NCI-H69 (cell line): ENCODE results near the gene PARD3.

Experiments used
- DNase-seq: peaks from one replicate; lab custom pipeline; 2025; lab: John Stamatoyannopoulos, UW

PARD3 gene

GRCh38 chr10:34494012-34494411 is 321.1 kb downstream of the PARD3 start:
- DNase-seq: no peak

DNA sequence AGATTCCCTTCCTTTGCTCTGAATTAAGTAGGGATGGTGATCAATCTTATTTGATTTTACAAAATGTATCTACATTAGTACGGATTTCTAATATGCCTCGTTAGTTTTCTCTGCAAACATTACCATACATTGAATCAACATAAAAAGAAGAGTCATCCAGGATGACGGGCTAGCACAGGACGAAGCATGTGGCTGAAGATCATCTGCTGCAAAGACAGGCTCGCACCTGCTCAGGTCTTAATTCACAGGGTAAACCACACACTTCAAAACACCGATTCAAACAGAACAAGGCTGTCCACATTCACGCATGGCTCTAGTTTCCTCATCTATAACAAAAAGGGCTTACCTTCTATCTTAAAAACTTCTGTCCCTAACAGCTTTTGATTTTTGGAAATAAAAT is 323.0 kb downstream of the PARD3 start:
- peak; percentile 78 for DNase-seq

GRCh38 chr10:34491678-34492077 is 323.4 kb downstream of the PARD3 start:
- peak; percentile 76 for DNase-seq

DNA sequence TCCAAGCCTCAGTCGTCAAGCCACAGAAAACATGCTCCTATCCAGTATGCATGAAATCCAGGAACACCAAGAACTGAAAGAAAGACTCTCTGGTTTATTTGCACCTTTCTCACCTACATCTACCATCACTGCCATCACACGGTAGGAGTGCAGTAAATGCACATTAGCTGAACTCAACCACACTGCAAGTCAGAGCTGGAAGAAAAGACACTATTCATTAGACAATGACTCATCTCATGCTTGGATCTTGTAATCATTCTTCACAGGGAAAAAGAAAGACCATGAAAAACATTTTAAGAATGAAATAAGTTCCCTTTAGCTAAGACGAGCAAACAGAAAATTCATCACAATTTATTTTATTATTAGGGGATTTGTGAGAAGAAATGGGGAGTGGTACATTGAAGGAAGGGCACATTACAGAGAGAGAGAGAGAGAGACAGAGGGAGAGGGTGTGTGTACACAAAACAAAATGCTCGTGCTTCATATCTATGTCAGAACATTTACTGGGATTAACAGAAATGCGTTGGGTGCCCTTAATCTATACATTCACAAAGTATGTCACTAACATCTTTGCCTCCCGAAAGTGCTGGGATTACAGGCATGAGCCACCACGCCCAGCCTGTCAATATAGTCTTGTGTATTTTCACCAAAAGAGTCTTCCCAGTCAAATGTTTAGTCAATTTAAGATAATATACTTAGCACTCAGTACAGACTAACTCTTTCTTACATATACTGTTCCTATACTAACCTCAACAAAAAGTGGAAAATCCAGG is 324.9 kb downstream of the PARD3 start:
- DNase-seq: peak; percentile 83

DNA sequence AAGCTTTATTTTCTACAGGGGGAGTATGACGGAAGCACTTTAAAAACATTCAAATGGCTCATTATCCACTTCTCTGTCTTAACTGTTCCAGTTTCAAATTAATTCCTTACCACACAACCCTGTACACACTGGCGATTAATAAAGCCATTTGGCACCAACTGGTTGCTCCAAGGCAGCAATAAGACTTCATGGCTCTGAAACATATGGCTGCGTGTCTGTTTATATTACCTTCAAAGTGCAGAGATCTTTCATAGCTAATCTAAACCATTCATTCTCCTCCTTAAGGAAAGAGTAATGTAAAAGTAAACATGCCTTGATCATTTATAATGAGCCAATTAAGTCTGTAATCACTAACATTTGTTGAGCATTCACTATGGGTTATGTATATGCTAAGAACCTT is 325.7 kb downstream of the PARD3 start:
- peak; percentile 79 for DNase-seq

GRCh38 chr10:34488476-34489130 is 326.5 kb downstream of the PARD3 start:
- DNase-seq: no peak

DNA sequence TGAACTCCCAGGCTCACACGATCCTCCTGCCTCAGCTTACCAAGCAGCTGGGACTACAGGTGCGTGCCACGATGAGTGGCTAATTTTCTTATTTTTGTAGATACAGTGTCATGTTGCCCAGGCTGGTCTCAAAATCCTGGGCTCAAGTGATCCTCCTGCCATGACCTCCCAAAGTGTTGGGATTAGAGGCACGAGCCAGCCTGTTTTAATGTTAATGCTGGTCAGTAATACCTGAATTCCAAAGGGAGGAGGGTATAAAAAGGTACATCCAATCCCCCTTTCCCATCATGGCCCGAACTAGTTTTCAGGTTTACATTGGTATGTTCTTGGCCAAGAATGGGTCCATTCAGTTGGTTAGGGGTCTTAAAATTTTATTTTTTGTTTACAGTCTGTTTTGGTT is 329.1 kb downstream of the PARD3 start:
- DNase-seq: no peak

GRCh38 chr10:34484164-34484563 is 330.9 kb downstream of the PARD3 start:
- DNase-seq: peak; percentile 5

GRCh38 chr10:34480345-34480744 is 334.8 kb downstream of the PARD3 start:
- no peak for DNase-seq

DNA sequence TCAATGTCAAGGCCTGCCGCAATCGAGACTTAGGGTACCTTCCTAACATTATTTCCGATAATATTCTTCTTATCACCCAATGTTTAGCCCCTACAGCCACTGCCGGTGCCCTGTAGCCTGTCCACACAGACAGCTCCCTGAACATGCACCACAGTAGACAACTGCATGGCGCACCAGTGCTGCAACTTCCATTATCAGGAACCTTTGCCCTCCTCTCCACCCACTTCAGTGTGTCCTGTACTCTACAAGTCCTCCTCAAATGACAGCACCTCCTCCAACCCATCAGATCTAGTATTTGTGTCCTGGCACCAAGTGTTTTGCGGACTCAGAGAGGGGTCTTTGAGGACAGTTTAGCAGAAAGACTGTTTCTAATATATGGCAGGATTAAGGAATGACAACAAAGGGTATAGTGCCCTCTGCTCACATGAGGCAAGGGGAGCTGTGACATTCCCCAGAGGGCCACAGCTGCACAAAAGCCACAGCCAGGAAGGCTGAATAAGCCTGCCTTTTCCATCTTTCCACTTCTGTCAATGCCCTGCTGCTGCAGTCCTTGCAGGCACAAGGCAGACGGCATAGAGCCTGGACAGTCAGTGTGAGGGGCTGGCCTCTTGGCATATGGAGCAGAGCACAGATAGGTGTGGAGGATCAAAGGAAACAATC is 335.4 kb downstream of the PARD3 start:
- peak; percentile 38 for DNase-seq

DNA sequence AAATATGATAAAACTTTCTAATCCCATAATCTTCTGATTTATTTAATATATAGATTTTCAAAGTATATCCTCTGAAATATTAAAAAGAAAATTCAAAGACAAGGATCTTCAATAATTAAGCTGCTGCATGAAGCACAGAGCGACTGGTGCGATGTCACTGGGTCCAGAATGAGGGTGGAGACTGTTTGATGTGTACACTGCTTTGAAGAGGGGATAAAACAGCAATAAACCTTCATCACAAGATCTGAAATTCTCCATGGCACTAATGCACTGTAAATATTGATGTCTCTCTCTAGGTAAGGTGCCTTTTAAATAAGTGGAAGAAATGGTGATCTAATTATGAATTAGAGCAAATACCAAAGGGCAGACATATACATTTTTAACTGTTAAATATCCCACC is 337.8 kb downstream of the PARD3 start:
- DNase-seq: peak; percentile 60

- no peak for DNase-seq
Measured at GRCh38 chr10:34476608-34477007, 338.5 kb downstream of the PARD3 start.

DNA sequence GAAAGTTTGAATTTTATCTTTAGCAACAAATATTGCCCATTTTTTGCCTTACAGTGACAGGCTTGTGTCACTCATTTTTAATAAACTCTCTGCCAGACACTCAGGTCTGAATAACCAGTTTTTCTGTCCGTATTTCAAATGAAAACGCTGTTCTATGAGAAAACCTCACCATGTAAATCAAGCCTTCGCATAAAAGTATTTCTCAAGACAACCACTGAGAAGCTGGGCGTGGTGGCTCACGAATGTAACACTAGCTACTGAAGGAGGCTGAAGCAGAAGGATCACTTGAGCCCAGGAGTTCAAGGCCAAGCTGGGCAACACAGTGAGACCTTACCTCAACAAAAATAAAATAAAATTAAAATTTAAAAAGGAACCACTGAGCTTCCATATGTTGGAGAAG is 339.3 kb downstream of the PARD3 start:
- no peak for DNase-seq

GRCh38 chr10:34475274-34475646 is 339.8 kb downstream of the PARD3 start:
- no peak for DNase-seq

GRCh38 chr10:34474555-34475273 is 340.4 kb downstream of the PARD3 start:
- no peak for DNase-seq

DNA sequence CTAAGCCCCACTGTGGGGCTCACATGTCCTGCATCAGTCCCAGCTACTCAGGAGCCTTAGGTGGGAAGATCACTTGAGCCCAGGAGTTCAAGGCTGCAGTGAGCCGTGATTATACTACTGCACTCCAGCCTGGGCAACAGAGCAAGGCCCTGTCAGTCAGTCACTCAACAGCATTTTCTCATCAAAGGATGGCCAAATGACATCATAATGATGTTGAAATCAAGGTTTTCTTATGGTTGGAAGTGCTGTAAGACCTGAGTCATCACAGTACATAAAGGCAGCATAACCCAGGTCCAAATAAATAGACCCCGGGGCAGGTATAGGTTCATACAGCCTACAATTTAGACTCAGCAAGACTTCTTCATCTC is 341.1 kb downstream of the PARD3 start:
- DNase-seq: peak; percentile 70

DNA sequence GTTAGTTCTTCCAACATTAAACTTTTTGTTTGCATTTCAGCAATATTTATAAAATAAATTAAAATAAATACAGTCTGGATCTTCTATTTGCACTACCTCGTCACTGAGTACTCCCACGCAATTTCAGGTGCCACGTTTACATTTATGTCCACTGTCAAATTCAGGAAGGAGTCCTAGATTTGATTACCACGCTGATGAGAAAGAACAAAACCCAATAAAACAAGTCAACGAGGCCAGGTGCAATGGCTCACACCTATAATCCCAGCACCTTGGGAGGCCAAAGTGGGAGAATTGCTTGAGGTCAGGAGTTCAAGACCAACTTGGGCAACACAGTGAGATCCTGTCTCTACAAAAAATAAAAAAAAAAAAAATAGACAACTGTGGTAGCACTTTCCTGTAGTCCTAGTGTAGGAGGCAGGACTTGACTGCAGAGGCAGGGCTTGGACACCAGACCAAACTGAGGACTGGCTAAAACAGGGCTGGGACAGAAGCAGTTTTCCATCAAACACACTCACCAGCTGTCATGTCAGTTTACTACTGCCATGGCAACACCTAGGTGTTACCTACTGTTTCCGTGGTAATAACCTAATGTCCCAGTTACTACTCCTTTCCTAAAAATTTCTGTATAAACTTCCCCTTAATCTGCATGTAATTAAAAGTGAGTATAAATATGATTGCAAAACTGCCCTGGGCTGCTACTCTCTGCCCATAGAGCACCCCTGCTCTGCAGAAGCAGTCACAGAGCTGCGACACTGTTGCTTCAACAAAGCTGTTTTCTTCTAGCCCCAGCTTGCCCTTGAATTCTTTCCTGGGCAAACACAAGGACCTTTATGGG is 341.7 kb downstream of the PARD3 start:
- DNase-seq: peak; percentile 77

- DNase-seq: no peak
Measured at GRCh38 chr10:34470307-34470706, 344.8 kb downstream of the PARD3 start.

DNA sequence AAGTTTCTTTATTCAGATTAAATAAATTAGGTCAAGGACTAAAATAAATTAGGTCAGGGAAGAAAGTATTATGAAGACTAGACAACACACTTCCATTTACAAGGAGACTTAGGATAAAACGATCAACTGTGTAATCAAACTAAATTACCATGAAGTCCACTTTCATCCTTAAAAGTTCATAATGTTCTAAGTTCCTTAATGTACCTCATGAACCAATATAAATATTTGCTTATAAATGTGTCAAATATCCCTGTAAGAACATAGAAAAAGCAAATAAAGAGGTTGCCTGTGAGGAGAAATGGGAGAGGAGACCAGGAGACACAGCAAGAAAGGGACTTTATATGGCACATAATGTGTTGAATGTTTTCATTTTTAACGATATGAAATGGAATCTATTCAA is 345.6 kb downstream of the PARD3 start:
- DNase-seq: no peak

GRCh38 chr10:34467902-34468301 is 347.2 kb downstream of the PARD3 start:
- no peak for DNase-seq

DNA sequence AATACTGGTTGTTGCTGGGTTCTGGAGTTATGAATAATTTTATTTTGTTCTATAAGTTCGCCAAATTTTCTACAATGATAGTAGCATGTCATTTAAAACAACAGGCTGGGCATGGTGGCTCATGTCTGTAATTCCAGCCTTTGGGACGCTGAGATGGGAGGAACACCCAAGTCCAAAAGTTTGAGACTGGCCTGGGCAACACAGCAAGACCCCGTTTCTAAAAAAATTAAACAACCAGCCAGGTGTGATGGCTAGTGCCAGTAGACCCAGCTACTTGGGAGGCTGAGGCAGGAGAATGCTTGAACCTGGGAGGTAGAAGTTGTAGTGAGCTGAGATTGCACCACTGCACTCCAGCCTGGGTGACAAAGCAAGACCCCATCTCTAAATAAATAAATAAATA is 347.7 kb downstream of the PARD3 start:
- no peak for DNase-seq

DNA sequence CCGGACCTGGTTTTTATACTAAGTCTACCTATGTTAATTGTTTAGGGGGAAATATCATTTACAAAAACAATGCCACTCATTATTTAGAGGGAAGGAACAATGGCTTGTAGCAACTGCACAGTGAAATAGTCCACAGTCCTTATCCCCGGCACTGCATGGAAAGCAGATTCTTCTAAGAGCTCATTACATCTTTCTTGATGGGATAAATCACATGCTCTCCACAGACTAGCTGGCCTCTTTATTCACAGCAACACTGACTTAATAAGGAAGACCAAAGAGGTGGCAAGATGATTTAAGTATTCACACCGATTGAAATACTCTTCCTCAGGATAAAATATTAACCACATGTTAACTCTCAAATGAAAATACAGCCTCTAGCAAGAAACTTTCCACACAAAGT is 349.4 kb downstream of the PARD3 start:
- DNase-seq: no peak
